Measurements from ENCODE around the gene DST.

Gene DST

GRCh38 chr6:56642366-56643261, at the start of gene DST:
Gene DST, minus strand, starts transcription at chr6:56642889.
- no peak for DNase-seq

GRCh38 chr6:56691814-56692213, 49.1 kb upstream of the DST start:
- DNase-seq = no peak

GRCh38 chr6:56691286-56691595, 48.6 kb upstream of the DST start:
- DNase-seq = no peak

GRCh38 chr6:56690519-56691285, 48.0 kb upstream of the DST start:
- no peak for DNase-seq

- no peak for DNase-seq
These were observed 47.0 kb upstream of the DST start for GRCh38 chr6:56689663-56690062.

- no peak for DNase-seq
These were observed 46.4 kb upstream of the DST start for GRCh38 chr6:56689114-56689513.

GRCh38 chr6:56688521-56688920, 45.8 kb upstream of the DST start:
- no peak for DNase-seq

- DNase-seq = no peak
These were observed 44.9 kb upstream of the DST start for GRCh38 chr6:56687551-56687950.

- DNase-seq = no peak
These were observed 43.7 kb upstream of the DST start for GRCh38 chr6:56686429-56686828.

- no peak for DNase-seq
These were observed 43.3 kb upstream of the DST start for GRCh38 chr6:56685994-56686393.

- DNase-seq = no peak
These were observed 42.5 kb upstream of the DST start for GRCh38 chr6:56685102-56685733.

GRCh38 chr6:56684342-56685101, 41.8 kb upstream of the DST start:
- no peak for DNase-seq

GRCh38 chr6:56683882-56684281, 41.2 kb upstream of the DST start:
- DNase-seq = no peak

GRCh38 chr6:56682635-56683034, 39.9 kb upstream of the DST start:
- DNase-seq = no peak

- DNase-seq = no peak
These were observed 34.9 kb upstream of the DST start for GRCh38 chr6:56677559-56677958.

GRCh38 chr6:56671651-56672461, 29.2 kb upstream of the DST start:
- peak in 1 of 2 donors; percentile 40 for DNase-seq

- DNase-seq = no peak
These were observed 28.5 kb upstream of the DST start for GRCh38 chr6:56671160-56671559.

- no peak for DNase-seq
These were observed 26.4 kb upstream of the DST start for GRCh38 chr6:56669041-56669440.

GRCh38 chr6:56668158-56668557, 25.5 kb upstream of the DST start:
- DNase-seq = no peak

- DNase-seq = no peak
These were observed 24.6 kb upstream of the DST start for GRCh38 chr6:56667336-56667735.

- DNase-seq = no peak
These were observed 21.3 kb upstream of the DST start for GRCh38 chr6:56664029-56664428.

GRCh38 chr6:56663344-56663743, 20.7 kb upstream of the DST start:
- DNase-seq = no peak
